Measurements from ENCODE around the gene ZNF862. TPM values are rescaled to one million over a fixed set of nuclear protein-coding genes. Genes with fewer than 3 reads are reported as not detected.
A peak's percentile ranks its signal among the peaks of the same experiment; 100 is the strongest.

Gene ZNF862
- total and polyA plus RNA-seq, 2 of the 13 experiments (the other 11 are each of a cell fraction or from before 2014, with no cell fraction given) = 0.89 to 2.0 TPM

- TF ChIP-seq RERE (CRISPR knock-in tag; IDR thresholded peaks at IDR 0.05; ENCODE audit: low read depth) (peak; percentile 50; the same call in 1 of the 2 replicates), ATAD3A (CRISPR knock-in tag; IDR thresholded peaks at IDR 0.05) (no peak), ZNF567 (CRISPR knock-in tag; IDR thresholded peaks at IDR 0.05; ENCODE audit: borderline replicate concordance) (peak; percentile 84; the same call in 1 of the 2 replicates), GABPA (IDR thresholded peaks at IDR 0.05; ENCODE audit: low read depth, low read length) (no peak), GABPA (CRISPR knock-in tag; IDR thresholded peaks at IDR 0.05; ENCODE audit: low read depth) (peak; percentile 63), SALL1 (CRISPR knock-in tag; IDR thresholded peaks at IDR 0.05) (peak; percentile 83), E2F1 (CRISPR knock-in tag; IDR thresholded peaks at IDR 0.05) (peak; percentile 58; the same call in 1 of the 2 replicates), ZMYM3 (CRISPR knock-in tag; IDR thresholded peaks at IDR 0.05) (0 out of 2 replicates have a peak, but pooled peaks have one; percentile 21), PRDM15 (CRISPR knock-in tag; IDR thresholded peaks at IDR 0.05) (no peak), MAZ (IDR thresholded peaks at IDR 0.05; ENCODE audit: borderline replicate concordance, low read depth, low read length) (peak; percentile 7; the same call in 1 of the 2 replicates), MAZ (CRISPR knock-in tag; IDR thresholded peaks at IDR 0.05; ENCODE audit: low read depth) (peak; percentile 96), ZFP91 (CRISPR knock-in tag; IDR thresholded peaks at IDR 0.05; ENCODE audit: borderline replicate concordance) (peak; percentile 93)
Measured at GRCh38 chr7:149838224-149838991, at the start of gene ZNF862 (continued).
